ENCODE measurements around the gene CDH23.

Gene CDH23

DNA sequence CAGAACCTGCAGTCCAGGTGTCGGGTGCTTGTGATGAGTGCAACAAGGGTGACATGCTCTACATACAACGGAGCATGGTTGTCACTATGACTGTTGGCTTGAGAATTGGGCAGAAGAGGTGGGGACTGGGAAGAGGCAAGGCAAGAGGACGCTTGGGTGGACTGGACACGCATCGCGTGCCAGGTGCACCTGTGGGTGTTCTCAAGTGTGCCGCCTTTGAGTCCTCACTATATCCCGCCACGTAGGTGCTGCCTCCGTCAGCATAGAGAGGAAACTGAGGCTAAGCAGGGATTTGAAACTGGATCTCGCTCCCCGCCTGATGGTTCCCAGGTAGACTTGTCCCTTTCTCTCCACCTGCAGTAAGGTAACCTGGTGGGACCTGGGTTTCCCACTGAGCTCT lies 27.2 kb downstream of the CDH23 start:
- no peak for DNase-seq

- DNase-seq, result no peak
Observed at GRCh38 chr10:71424496-71425194, 27.9 kb downstream of the CDH23 start.

DNA sequence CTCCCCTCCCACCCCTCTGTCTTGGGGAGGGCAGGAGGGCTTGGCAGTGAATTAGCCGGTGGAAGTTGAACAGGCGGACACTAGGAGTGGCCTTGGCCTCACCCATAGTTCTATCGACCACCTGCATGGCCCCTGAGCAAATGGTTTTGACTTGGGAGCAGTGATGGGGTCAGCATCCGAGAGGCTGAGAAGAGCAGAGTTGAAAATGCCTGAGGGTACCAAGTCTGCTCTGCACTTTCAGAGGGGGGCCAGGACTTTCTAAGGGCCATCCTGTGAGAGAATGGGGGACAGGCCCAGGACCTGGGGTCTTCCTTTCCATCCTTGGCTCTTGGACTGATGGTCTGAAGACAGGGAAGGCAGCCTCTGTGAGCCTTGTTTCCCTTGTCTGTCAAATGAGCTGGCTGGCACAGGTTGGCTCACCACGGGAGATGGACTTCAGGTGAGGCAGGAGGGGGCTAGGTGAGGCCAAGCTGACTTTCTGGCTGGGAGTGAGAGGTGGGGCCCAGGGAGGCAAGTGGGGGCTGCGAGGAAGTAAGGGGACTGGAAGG lies 29.4 kb downstream of the CDH23 start:
- DNase-seq, result no peak

DNA sequence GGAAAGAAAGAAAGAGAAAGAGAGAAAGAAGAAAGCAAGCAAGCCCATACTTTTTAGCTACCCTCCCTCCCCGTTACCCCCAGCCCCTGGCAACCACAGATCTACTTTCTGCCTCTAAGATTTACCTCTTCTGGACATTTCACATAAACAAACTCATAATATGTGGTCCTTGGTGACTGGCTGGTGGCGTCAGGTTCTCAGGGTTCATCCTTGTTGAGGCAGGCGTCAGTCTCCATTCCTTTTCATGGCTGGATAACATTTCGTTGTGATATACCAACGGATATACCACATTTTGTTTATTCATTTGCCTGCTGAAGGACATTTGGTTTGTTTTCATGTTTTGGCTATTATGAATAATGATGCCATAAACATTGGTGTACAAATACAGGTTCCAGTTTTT lies 30.5 kb downstream of the CDH23 start:
- DNase-seq, result no peak

DNA sequence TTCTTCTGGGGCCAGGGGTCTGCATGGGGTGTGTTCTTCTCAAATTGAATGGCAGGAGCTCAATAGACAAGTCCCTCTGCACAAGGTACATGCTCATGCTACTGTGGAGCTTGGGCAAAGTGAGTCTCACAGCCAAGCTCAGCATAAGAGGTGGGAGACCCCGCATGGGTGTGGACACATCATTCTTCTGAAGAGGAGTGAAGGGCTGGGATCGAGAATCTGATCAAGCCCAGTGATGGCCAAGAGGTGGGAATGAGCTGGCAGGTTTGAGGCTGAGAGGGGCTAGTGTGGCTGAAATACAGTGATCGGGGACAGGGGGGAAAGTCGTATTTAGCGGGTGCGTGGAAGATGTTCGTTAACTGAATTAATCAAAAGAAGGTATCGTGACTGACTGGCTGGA lies 32.6 kb downstream of the CDH23 start:
- DNase-seq, result no peak

- DNase-seq, result no peak
Observed at GRCh38 chr10:71429929-71430328, 33.2 kb downstream of the CDH23 start.

DNA sequence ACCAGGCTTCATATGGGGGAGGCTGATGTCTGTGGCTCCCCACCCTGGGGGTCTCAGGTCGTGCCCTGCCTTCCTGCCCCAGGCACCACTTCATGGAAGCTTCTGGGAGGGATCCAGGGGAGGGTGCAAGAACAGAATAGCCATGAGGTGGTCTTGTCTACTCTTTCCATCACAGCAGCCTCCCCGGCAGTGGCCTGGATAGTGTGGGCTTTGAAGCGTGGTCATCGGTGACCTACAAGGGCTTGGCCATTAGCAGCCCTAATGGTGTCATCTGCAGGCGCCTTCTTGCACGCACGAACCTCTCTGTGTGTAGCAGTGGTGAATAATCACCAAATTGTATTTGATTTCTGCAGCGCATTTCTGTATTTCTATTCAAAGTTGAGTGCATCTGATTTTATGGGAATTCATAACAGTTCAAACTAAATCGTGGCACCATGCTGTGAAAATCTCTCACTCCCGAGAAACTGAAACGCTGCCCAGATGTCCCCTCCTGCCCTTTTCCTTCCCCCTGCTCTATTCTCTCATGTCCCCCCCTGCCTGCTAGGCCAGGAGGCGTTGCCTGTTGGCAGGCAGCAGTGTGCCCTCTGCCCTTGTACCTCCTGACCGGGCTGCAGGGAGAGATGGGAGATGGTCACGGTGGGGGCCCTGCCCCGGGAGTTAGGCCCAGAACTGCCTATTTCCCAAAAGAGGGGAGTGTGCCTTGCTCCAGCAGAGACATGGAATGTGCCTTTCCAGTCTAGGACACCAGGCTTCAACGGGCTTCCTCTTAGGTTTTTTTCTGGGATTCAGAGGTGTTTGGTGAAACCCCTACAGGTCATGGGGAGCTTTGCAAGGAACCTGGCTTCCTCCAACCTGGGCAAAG lies 34.8 kb downstream of the CDH23 start:
- no peak for DNase-seq

DNA sequence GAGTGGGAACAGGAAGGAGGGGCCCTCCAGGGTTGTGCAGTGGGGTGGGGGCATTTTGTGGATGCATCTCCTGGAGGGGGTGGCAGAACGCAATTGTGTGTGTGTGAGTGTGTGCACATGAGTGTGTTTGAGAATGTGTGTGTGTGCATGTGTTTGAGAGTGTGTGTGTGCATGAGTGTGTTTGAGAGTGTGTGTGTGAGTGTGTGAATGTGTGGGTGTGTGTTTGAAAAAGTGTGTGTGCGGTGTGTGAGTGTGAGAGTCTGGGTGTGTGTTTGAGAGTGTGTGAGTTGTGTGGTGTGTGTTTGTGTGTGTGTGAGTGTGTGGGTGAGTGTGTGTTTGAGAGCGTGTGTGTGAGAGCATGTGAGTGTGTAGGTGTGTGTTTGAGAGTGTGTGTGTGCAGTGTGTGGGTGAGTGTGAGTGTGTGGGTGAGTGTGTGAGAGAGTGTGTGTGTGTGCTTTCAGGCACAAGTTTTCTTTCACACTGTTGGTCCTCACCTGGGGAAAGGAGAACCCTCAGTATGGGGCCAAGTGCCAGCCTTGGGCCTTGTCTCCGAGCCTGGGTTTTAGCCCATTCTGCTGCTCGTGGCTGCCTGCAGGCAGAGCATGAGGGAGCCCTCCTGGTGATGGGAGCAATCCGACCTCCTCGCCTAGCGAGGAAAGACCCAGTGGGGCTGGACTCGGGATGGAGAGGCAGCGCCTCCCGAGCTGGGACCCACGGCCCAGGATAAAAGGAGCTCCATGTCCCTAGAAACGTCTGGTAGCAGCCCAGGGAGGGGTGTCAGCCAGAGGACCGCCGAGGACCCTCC lies 35.6 kb downstream of the CDH23 start:
- no peak for DNase-seq

DNA sequence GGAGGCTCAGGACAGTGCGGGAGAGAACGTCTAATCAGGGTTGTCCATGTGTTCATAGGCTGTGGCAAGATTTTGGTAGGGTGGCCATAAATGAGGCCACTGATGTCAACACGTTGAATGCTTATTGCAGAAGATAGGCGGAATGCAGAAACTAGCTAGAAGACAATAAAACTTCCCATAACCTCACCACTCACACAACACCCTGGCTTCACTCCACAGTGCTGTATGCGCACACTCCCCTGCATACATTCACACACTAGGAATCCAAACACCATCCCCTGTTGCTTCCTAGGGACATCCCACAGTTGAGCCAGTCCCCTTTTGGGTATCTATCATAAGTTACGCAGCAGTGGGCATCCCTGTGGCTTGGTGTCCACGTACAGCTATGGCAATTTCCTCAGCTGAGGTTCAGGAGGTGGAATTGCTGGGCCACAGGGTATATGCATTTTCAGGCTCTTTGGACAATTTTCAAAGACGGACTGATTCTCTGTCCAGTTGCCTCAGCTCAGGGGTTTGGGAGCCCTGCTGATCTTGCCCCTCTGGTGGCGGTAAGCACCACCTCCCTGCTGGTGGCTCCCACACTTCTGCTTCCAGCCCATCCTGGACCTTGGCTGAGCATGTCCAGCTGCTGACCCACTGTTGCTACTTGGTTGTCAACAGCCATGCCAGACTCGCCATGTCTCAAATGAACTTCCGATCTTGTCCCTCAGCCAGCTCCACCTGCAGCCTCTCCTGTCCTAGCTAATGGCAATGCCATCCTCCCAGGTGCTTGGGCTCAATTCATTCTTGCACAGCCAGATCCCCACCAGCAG lies 36.4 kb downstream of the CDH23 start:
- no peak for DNase-seq

DNA sequence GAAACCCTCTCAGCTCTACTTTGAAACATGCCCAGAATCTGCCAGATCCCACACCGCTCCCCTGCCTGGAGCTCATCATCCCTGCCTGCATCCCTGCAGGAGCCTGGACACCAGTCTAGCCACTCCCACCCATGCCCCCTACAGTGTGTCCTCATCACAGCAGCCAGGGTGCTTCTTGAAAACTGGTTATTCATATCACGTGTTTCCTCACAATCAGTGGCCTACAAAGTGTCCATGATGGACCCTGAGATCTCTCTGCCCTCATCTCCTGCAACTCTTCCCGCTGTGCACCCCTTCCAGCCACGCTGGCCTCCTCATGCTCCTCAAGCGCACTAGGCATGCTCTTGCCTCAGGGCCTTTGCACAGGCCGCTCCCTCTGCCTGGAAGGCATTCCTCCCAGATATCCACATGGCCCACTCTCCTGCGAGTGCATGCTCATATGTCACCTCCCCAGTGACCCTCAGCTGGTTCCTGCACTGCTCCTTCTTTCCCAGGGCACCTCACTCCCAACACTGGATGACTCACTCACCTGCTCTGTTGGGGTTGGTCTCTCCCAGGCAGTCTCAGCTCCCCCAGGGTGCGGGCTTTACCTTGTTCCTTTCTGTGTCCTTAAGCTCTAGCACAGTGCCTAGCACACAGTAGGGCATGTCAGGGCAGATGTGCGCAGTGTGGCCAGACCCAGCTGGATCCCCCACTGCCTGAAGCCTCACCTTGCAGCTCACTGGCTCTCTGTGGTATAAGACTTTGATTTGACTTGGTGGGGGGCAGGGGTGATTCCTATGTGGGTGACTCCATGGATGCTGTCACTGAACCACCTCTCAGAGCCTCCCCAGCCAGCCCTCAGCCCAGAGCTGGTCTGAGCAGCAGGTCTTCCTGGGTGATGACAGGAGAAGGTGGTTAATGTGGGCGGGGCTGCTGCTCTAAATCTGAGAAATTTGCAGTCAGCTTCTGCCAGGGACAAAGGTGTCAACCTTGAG lies 37.3 kb downstream of the CDH23 start:
- no peak for DNase-seq

DNA sequence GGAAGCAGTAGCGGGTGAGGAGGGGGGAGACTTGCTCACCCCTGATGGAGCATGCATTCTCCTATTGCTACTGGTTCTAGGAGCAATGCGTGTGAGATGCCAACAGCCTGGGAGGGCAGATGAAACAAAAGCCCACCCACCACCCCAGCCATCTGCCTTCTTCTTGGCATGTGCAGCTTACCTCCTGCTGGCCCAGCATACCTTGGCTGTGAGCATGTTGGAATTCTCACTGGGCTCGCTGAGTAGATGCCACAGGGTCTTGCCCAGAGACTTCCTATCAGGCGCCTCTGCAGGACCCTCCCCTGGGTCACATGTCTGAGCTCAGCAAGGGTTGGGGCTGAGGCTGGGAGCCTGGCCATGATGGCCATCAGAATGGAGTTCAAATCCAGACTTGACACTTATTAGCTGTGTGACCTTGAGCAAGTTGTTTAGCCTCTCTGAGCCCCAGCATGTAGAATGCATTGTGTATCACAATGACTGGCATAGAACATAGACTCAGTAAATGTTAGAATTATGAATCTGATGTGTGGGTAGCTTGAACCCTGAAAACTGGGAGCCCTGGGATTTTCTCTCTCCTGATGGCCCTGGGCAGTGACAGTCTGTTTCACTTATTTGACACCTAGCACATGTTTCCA lies 38.2 kb downstream of the CDH23 start:
- DNase-seq, result no peak

DNA sequence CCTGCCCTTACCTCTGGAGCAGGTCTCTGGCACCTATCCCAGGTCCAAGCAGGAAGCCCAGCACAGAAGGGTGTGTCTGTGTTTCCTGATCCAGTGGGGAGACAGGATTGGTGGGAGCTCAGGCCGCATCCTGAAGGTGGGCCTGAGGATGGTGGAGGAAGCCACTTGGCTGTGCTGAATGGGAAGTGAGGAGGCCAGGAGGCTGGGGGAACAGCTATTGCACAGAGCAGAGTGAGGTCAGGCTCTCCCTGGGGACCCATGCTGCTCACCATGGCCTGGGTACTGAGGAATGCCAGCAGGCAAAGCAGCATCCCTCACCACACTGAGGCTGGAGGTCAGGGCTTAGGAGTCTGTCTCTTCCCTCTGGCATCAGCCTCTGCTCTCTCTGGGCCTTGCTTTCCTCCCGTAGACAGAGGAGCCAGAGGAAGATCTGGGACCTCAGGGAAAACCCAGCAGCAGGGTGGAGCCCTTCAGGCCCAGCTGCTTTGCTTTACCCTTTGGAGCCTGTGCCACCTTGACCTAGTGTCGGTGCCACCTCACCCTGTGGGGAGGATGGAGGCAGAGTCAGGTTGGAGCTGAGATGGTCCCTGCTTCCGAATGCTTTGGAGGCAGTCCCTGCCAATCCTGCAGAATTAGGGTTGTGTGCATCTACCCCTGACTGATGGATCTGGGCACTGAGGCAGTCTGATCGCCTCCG lies 39.0 kb downstream of the CDH23 start:
- DNase-seq, result no peak

- no peak for DNase-seq
Observed at GRCh38 chr10:71436268-71437125, 39.8 kb downstream of the CDH23 start.

DNA sequence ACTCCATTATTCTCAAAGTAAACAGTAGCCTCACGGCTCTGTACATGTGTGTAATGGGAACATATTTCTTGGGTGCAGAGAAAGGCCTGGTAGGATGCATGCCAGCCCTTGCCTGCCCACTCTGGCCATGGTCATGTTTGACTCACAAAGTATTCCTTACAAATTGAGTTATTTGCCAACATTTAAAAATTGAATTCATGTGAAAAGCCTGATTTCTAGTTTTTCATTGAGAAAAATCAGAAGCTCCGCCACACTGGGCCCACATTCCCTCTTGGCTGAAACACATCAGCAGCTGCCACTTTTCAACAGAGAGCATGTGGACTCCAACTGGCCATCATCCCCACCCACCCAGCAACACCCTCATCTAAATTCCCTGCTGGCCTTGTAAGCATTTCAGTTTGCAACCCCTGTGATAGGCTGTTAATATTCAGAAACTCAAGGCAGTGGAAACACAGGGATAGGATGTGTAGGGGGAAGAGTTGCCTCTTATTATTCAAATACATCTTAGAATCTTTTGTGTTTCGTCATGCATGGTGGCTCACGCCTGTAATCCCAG lies 40.9 kb downstream of the CDH23 start:
- DNase-seq, result no peak

GRCh38 chr10:71438761-71439160 lies 42.0 kb downstream of the CDH23 start:
- no peak for DNase-seq

GRCh38 chr10:71439670-71440425 lies 43.1 kb downstream of the CDH23 start:
- no peak for DNase-seq

DNA sequence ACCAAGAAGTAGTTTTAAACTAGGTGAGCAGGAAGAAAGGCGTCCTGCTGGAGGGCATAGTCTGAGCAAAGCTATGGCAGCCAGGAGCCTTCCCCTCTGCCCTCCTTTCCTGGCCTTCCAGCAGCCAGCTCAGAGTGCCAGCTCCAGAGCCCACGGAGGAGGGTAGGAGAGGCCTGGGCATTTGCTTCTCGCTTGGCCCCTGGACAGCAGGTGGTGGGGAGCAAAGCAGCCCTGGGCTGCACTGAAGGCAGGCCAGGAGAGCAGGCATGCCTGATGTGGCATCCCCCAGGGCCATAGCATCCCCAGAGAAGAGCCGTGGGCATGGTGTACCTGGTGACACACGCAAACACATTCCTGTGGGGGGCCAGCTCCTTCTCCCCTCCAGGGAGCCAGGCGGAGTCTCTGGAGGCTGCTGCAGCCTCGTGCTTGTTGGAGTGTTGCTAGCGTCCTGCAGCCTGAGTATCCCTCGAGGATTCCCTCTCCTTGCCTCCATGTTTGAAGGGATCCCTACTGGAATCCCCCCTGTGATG lies 43.9 kb downstream of the CDH23 start:
- DNase-seq, result no peak

- no peak for DNase-seq
Observed at GRCh38 chr10:71442000-71442399, 45.3 kb downstream of the CDH23 start.
